DND-41 (cell line): ENCODE measurements around the gene EML1.
"Not testable (repeated sequence)": the region's sequence is repeated elsewhere in the genome, so short reads cannot be mapped to it uniquely, and the experiment has no call there.

ENCODE experiments used
- ATAC-seq: fragments of 200-7000 bp; cut with Tn5 transposase; 3 replicates; pipeline ENCODE4 v1.9.1; 2021; ENCODE audit warnings: low read depth; ENCODE audit not compliant: insufficient read depth
- DNase-seq: peaks from one replicate; pipeline ENCODE4 v3.0.0-alpha.2; 2020
- H2AFZ ChIP-seq: 2 replicates; pipeline ENCODE4 v1.6.0; 2012; ENCODE audit warnings: low read depth, low read length
- H3K27ac ChIP-seq: 2 replicates; pipeline ENCODE4 v1.5.1; 2012; ENCODE audit warnings: low read length, inconsistent platforms
- H3K27me3 ChIP-seq: fragments of 200-600 bp; sonication (generic); 2 replicates; pipeline ENCODE4 v1.6.0; 2012; ENCODE audit warnings: low read length, mild to moderate bottlenecking, inconsistent platforms; ENCODE audit not compliant: insufficient read depth, poor library complexity
- H3K36me3 ChIP-seq: 2 replicates; pipeline ENCODE4 v1.5.1; 2012; ENCODE audit warnings: low read length, inconsistent platforms; ENCODE audit not compliant: insufficient read depth
- H3K4me1 ChIP-seq: 2 replicates; pipeline ENCODE4 v1.5.1; 2012; ENCODE audit warnings: mild to moderate bottlenecking, low read length; ENCODE audit not compliant: insufficient read depth
- H3K4me2 ChIP-seq: 2 replicates; pipeline ENCODE4 v1.6.0; 2012; ENCODE audit warnings: mild to moderate bottlenecking, moderate library complexity, low read length, inconsistent platforms; ENCODE audit not compliant: insufficient read depth
- H3K4me3 ChIP-seq, 2 experiments: fragments of 200-600 bp in 1 of 2; shearing (Covaris generic) in 1 of 2; 2 replicates each; pipeline ENCODE4 v1.5.1; 2012 to 2016; ENCODE audit warnings: inconsistent platforms in 2 of 2, low read length in 2 of 2, mild to moderate bottlenecking in 2 of 2, low read depth in 1 of 2, moderate library complexity in 1 of 2
- H3K79me2 ChIP-seq: 2 replicates; pipeline ENCODE4 v1.6.0; 2012; ENCODE audit warnings: low read length, inconsistent platforms; ENCODE audit not compliant: insufficient read depth
- H3K9ac ChIP-seq: 2 replicates; pipeline ENCODE4 v1.6.0; 2012; ENCODE audit warnings: low read depth, mild to moderate bottlenecking, inconsistent platforms, low read length, moderate library complexity
- H3K9me3 ChIP-seq: 2 replicates; pipeline ENCODE4 v1.5.1; 2012; ENCODE audit warnings: low read length, moderate library complexity, mild to moderate bottlenecking, inconsistent platforms; ENCODE audit not compliant: insufficient read depth, severe bottlenecking
- H4K20me1 ChIP-seq: 2 replicates; pipeline ENCODE4 v1.6.0; 2012; ENCODE audit warnings: low read length; ENCODE audit not compliant: insufficient read depth
- CTCF ChIP-seq: IDR thresholded peaks from 2 replicates; pipeline ENCODE4 v1.5.1; 2012; ENCODE audit warnings: borderline replicate concordance, low read length, moderate library complexity, mild to moderate bottlenecking; ENCODE audit not compliant: poor library complexity, severe bottlenecking; ENCODE audit errors: extremely low read depth
- EZH2 ChIP-seq: IDR thresholded peaks from 3 replicates; pipeline ENCODE4 v1.6.1; 2012; ENCODE audit warnings: borderline replicate concordance, low read depth, mild to moderate bottlenecking, moderate library complexity, low read length, inconsistent platforms; ENCODE audit not compliant: severe bottlenecking

Gene EML1

GRCh38 chr14:99945732-99946651 lies 152.8 kb downstream of the EML1 start:
- no peak overlapping the region for H3K4me2 ChIP-seq
- 0 out of 3 replicates have a peak, but pooled peaks have one; percentile 33 for ATAC-seq
- no peak overlapping the region for H2AFZ ChIP-seq
- no peaks in the 10 kb centered on the region for H3K4me1 ChIP-seq
- H3K9me3 ChIP-seq = no peaks in the 10 kb centered on the region
- H3K79me2 ChIP-seq = no peaks in the 10 kb centered on the region
- peaks cover 5% of the 10 kb centered on the region; the same call in 1 of the 2 replicates for H4K20me1 ChIP-seq
- no peak for DNase-seq
- H3K27ac ChIP-seq = no peak overlapping the region
- no peaks in the 10 kb centered on the region for H3K36me3 ChIP-seq
- no peak overlapping the region for H3K9ac ChIP-seq
- H3K4me3 ChIP-seq = no peak overlapping the region
- no peak for TF ChIP-seq EZH2
- TF ChIP-seq CTCF = no peak
- peaks cover 23% of the 10 kb centered on the region for H3K27me3 ChIP-seq

- H3K4me3 ChIP-seq = no peak overlapping the region
- no peak overlapping the region for H3K9ac ChIP-seq
- DNase-seq = peak; percentile 56
- peaks cover 23% of the 10 kb centered on the region for H3K27me3 ChIP-seq
- no peak overlapping the region for H2AFZ ChIP-seq
- no peaks in the 10 kb centered on the region for H3K4me1 ChIP-seq
- no peaks in the 10 kb centered on the region for H3K9me3 ChIP-seq
- peaks cover 5% of the 10 kb centered on the region; the same call in 1 of the 2 replicates for H4K20me1 ChIP-seq
- H3K36me3 ChIP-seq = no peaks in the 10 kb centered on the region
- H3K4me2 ChIP-seq = no peak overlapping the region
- H3K79me2 ChIP-seq = no peaks in the 10 kb centered on the region
- H3K27ac ChIP-seq = no peak overlapping the region
- peak; percentile 94 for TF ChIP-seq CTCF
- TF ChIP-seq EZH2 = no peak
- ATAC-seq = peak; percentile 93
Measured at GRCh38 chr14:99946652-99947489, 153.7 kb downstream of the EML1 start.

- Histone ChIP-seq H3K4me3 (no peak overlapping the region), H3K9ac (no peak overlapping the region), H2AFZ (no peak overlapping the region), H3K4me2 (no peak overlapping the region), H3K27ac (no peak overlapping the region), H3K36me3 (no peaks in the 10 kb centered on the region), H3K79me2 (no peaks in the 10 kb centered on the region), H3K27me3 (peaks cover 23% of the 10 kb centered on the region), H3K9me3 (no peaks in the 10 kb centered on the region), H4K20me1 (peaks cover 5% of the 10 kb centered on the region; the same call in 1 of the 2 replicates), H3K4me1 (no peaks in the 10 kb centered on the region)
- no peak for ATAC-seq
- no peak for DNase-seq
- no peak for TF ChIP-seq CTCF
- no peak for TF ChIP-seq EZH2
Measured at GRCh38 chr14:99947695-99948094, 154.5 kb downstream of the EML1 start.

GRCh38 chr14:99949011-99949732 lies 156.0 kb downstream of the EML1 start:
- DNase-seq, H4K20me1 ChIP-seq, H3K4me3 ChIP-seq, H2AFZ ChIP-seq, H3K4me1 ChIP-seq, H3K9me3 ChIP-seq, H3K79me2 ChIP-seq, H3K4me2 ChIP-seq, H3K9ac ChIP-seq, H3K27ac ChIP-seq, H3K36me3 ChIP-seq, ATAC-seq: not testable (repeated sequence)
- H3K27me3 ChIP-seq = peaks cover 12% of the 10 kb centered on the region
